Retinal pigment epithelial cell (primary cell): ENCODE results near the gene ZNF264.

Source experiments
- DNase-seq: peaks from one replicate; pipeline ENCODE4 v3.0.0-alpha.2; 2010; ENCODE audit warnings: low read depth
- H3K4me3 ChIP-seq: 2 replicates; pipeline ENCODE4 v1.5.1; 2011; ENCODE audit warnings: mild to moderate bottlenecking, low read length, control low read depth, moderate library complexity
- CTCF ChIP-seq: conservative IDR thresholded peaks from 2 replicates; pipeline ENCODE4 v1.5.1; 2011; ENCODE audit warnings: low read depth, low read length, control low read depth, inconsistent platforms

The ZNF264 gene

GRCh38 chr19:57267291-57267690, 76.0 kb downstream of the ZNF264 start:
- TF ChIP-seq CTCF = no peak
- H3K4me3 ChIP-seq = no peak overlapping the region
- no peak for DNase-seq

GRCh38 chr19:57269515-57270250, 78.4 kb downstream of the ZNF264 start:
- TF ChIP-seq CTCF = no peak
- no peak overlapping the region for H3K4me3 ChIP-seq
- DNase-seq = peak; percentile 39

- TF ChIP-seq CTCF = no peak
- H3K4me3 ChIP-seq = no peak overlapping the region
Measured at GRCh38 chr19:57271280-57271679, 80.0 kb downstream of the ZNF264 start.

More at GRCh38 chr19:57271280-57271679, 80.0 kb downstream of the ZNF264 start:
- DNase-seq = no peak
